ENCODE measurements around the gene IGFBP5. TPM values are rescaled to one million over a fixed set of nuclear protein-coding genes. Genes with fewer than 3 reads are reported as not detected.

The IGFBP5 gene
- polyA plus RNA-seq, 3 donors: not detected

GRCh38 chr2:216660496-216660895 lies 34.9 kb downstream of the IGFBP5 start:
- no peaks in the 10 kb centered on the region for H3K36me3 Mint-ChIP-seq
- no peaks in the 10 kb centered on the region for H4K20me1 ChIP-seq (ENCODE audit: insufficient read depth, low read length)
- no peaks in the 10 kb centered on the region for H3K4me1 Mint-ChIP-seq
- no peaks in the 10 kb centered on the region for H3K4me1 ChIP-seq (ENCODE audit: control insufficient read depth in 1 of 2, insufficient read depth in 2 of 2, low read length in 2 of 2)
- TF ChIP-seq CTCF (IDR thresholded peaks at IDR 0.05): no peak
- intact Hi-C loops (cut with micrococcal nuclease): loop anchor here in 1 of 2 donors (10.0 kb wide), 1 partner anchor 626 kb away; no protein-coding TSS in a partner anchor
- H2AFZ ChIP-seq (ENCODE audit: insufficient read depth, low read depth, low read length, poor library complexity, severe bottlenecking): no peak overlapping the region
- no peak overlapping the region for H3K27ac ChIP-seq (ENCODE audit: low read depth in 1 of 2, low read length in 2 of 2)
- H3K9me3 ChIP-seq (replicated peaks in 1 of 2; ENCODE audit: control insufficient read depth in 1 of 2, insufficient read depth in 1 of 2, low read length in 2 of 2): no peaks in the 10 kb centered on the region
- no peak overlapping the region for H3K4me3 ChIP-seq (replicated peaks in 1 of 3; ENCODE audit: low read depth in 2 of 3, low read length in 3 of 3)
- H3K4me3 Mint-ChIP-seq: no peak overlapping the region
- no peaks in the 10 kb centered on the region for H3K9me3 Mint-ChIP-seq
- peak overlapping the region in 1 of 7 donors; percentile 54 for H3K27ac Mint-ChIP-seq
- WGBS (ENCODE audit: insufficient coverage): 96% methylated on average over 10 of the region's 10 CpGs
- no peaks in the 10 kb centered on the region for H3K27me3 ChIP-seq (ENCODE audit: control insufficient read depth in 2 of 2, insufficient read depth in 2 of 2, low read length in 2 of 2)
- DNase-seq: no peak
- no peak overlapping the region for H3K4me2 ChIP-seq (replicated peaks; ENCODE audit: extremely low read depth, low read length, poor library complexity, severe bottlenecking)
- H3K79me2 ChIP-seq (ENCODE audit: insufficient read depth, low read length): no peaks in the 10 kb centered on the region
- no peaks in the 10 kb centered on the region for H3K36me3 ChIP-seq (replicated peaks in 1 of 2; ENCODE audit: control insufficient read depth in 1 of 2, insufficient read depth in 2 of 2, low read length in 2 of 2)
- peaks cover 0 to 5% (median 0%) of the 10 kb centered on the region in 3 donors for H3K27me3 Mint-ChIP-seq (ENCODE audit: low read depth in 3 of 3)
- no peak overlapping the region for H3K9ac ChIP-seq (ENCODE audit: insufficient read depth, low read length, poor library complexity, severe bottlenecking)

DNA sequence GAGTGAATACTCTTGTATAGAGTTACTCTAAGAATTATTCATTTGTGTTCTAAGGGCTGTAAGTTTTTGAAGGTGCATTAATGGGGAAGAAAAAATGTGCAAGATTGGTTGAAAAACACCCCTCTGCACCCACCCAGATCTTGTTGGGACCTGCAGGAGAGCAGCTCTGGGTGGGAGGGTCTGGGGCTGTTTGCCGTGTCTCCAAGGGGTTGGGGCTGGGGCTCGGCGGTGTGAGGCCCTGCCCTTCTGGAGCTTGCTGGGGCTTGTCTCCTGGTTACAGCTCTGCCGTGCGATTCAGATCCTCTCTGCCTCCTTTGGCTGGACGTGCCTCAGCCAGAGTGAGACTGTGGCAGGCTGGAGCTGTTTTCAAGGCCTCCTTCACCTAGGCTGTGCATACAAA lies 36.1 kb downstream of the IGFBP5 start:
- Histone ChIP-seq H2AFZ (ENCODE audit: insufficient read depth, low read depth, low read length, poor library complexity, severe bottlenecking) (no peak overlapping the region), H3K9ac (ENCODE audit: insufficient read depth, low read length, poor library complexity, severe bottlenecking) (peak overlapping the region; percentile 1), H3K79me2 (ENCODE audit: insufficient read depth, low read length) (no peaks in the 10 kb centered on the region), H3K27ac (ENCODE audit: low read depth in 1 of 2, low read length in 2 of 2) (no peak overlapping the region), H3K4me2 (replicated peaks; ENCODE audit: extremely low read depth, low read length, poor library complexity, severe bottlenecking) (no peak overlapping the region), H3K4me3 (replicated peaks in 1 of 3; ENCODE audit: low read depth in 2 of 3, low read length in 3 of 3) (no peak overlapping the region), H3K27me3 (ENCODE audit: control insufficient read depth in 2 of 2, insufficient read depth in 2 of 2, low read length in 2 of 2) (no peaks in the 10 kb centered on the region), H3K36me3 (replicated peaks in 1 of 2; ENCODE audit: control insufficient read depth in 1 of 2, insufficient read depth in 2 of 2, low read length in 2 of 2) (no peaks in the 10 kb centered on the region), H3K9me3 (replicated peaks in 1 of 2; ENCODE audit: control insufficient read depth in 1 of 2, insufficient read depth in 1 of 2, low read length in 2 of 2) (no peaks in the 10 kb centered on the region), H4K20me1 (ENCODE audit: insufficient read depth, low read length) (no peaks in the 10 kb centered on the region), H3K4me1 (ENCODE audit: control insufficient read depth in 1 of 2, insufficient read depth in 2 of 2, low read length in 2 of 2) (no peaks in the 10 kb centered on the region)
- Mint-ChIP-seq H3K27me3 (ENCODE audit: low read depth in 3 of 3) (peaks cover 0 to 5% (median 0%) of the 10 kb centered on the region in 3 donors), H3K9me3 (no peaks in the 10 kb centered on the region), H3K27ac (peak overlapping the region in 1 of 7 donors; percentile 5), H3K36me3 (no peaks in the 10 kb centered on the region), H3K4me3 (no peak overlapping the region), H3K4me1 (no peaks in the 10 kb centered on the region)
- no peak for TF ChIP-seq CTCF (IDR thresholded peaks at IDR 0.05)
- intact Hi-C loops (cut with micrococcal nuclease): no loop called here
- 93% methylated on average over 6 of the region's 6 CpGs for WGBS (ENCODE audit: insufficient coverage)
- no peak for DNase-seq

All from CD14-positive monocyte (primary cell).